Breast epithelium (tissue), 3 donors: ENCODE results near the gene EPHB3.

ENCODE experiments used
- POLR2A ChIP-seq: fragments of 450-650 bp; IDR thresholded peaks from one replicate; pipeline ENCODE4 v1.6.1; 2016; ENCODE audit warnings: antibody characterized with exemption, mild to moderate bottlenecking, moderate library complexity
- POLR2AphosphoS5 ChIP-seq, 3 donors: sonication (generic); formaldehyde crosslinking; IDR thresholded peaks; one replicate each; pipeline ENCODE4 v1.6.1; 2017; ENCODE audit warnings: antibody characterized with exemption in 3 of 3
- TF ChIP-seq, protein P1 (sequence below), 3 donors: fragments of 450-650 bp; IDR thresholded peaks; one replicate each; pipeline ENCODE4 v1.5.1; 2016 to 2017; ENCODE audit warnings: antibody characterized with exemption in 3 of 3, mild to moderate bottlenecking in 3 of 3, moderate library complexity in 3 of 3

- TF ChIP-seq, protein P1, sequence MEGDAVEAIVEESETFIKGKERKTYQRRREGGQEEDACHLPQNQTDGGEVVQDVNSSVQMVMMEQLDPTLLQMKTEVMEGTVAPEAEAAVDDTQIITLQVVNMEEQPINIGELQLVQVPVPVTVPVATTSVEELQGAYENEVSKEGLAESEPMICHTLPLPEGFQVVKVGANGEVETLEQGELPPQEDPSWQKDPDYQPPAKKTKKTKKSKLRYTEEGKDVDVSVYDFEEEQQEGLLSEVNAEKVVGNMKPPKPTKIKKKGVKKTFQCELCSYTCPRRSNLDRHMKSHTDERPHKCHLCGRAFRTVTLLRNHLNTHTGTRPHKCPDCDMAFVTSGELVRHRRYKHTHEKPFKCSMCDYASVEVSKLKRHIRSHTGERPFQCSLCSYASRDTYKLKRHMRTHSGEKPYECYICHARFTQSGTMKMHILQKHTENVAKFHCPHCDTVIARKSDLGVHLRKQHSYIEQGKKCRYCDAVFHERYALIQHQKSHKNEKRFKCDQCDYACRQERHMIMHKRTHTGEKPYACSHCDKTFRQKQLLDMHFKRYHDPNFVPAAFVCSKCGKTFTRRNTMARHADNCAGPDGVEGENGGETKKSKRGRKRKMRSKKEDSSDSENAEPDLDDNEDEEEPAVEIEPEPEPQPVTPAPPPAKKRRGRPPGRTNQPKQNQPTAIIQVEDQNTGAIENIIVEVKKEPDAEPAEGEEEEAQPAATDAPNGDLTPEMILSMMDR (IDR thresholded peaks at IDR 0.05): no peak
- no peak for TF ChIP-seq POLR2AphosphoS5 (IDR thresholded peaks at IDR 0.05)
- no peak for TF ChIP-seq POLR2A
Measured at GRCh38 chr3:184538666-184539431, 22.7 kb upstream of the EPHB3 start.
